C4-2B (cell line): Measurements from ENCODE around the gene AP3S1.

Experiments used
- CTCF ChIP-seq: fragments of 450-650 bp; conservative IDR thresholded peaks from 2 replicates; pipeline ENCODE4 v1.5.1; 2017; ENCODE audit warnings: mild to moderate bottlenecking
- ZFX ChIP-seq: fragments of 450-650 bp; IDR thresholded peaks from 2 replicates; pipeline ENCODE4 v1.6.1; 2017

GRCh38 chr5:115810761-115811160 is 31.0 kb upstream of the AP3S1 start:
- TF ChIP-seq CTCF (no peak), ZFX (no peak)
